WTC11 (cell line): ENCODE results near the gene NXN.

ENCODE experiments used
- CTCF ChIP-seq: fragments of 200-600 bp; IDR thresholded peaks from 2 replicates; pipeline ENCODE4 v1.8.0; 2022; ENCODE audit warnings: antibody characterized with exemption
- FOXK1 ChIP-seq: sonication (generic); formaldehyde crosslinking; IDR thresholded peaks from 2 replicates; pipeline ENCODE4 v1.8.0; 2022; ENCODE audit warnings: mild to moderate bottlenecking, moderate library complexity, missing genetic modification reagents
- ZNF317 ChIP-seq: sonication (generic); formaldehyde crosslinking; IDR thresholded peaks from 2 replicates; pipeline ENCODE4 v1.8.1; 2023; ENCODE audit warnings: low read depth, mild to moderate bottlenecking, moderate library complexity, missing genetic modification reagents, borderline replicate concordance
- ZNF512 ChIP-seq: sonication (generic); formaldehyde crosslinking; IDR thresholded peaks from 2 replicates; pipeline ENCODE4 v1.8.1; 2022; ENCODE audit warnings: missing genetic modification reagents, borderline replicate concordance

GRCh38 chr17:869086-869485 is 110.5 kb downstream of the NXN start:
- TF ChIP-seq CTCF (no peak), FOXK1 (no peak), ZNF317 (no peak), ZNF512 (CRISPR knock-in tag) (no peak)
